ENCODE data around the gene PTPRN2.

The PTPRN2 gene

DNA sequence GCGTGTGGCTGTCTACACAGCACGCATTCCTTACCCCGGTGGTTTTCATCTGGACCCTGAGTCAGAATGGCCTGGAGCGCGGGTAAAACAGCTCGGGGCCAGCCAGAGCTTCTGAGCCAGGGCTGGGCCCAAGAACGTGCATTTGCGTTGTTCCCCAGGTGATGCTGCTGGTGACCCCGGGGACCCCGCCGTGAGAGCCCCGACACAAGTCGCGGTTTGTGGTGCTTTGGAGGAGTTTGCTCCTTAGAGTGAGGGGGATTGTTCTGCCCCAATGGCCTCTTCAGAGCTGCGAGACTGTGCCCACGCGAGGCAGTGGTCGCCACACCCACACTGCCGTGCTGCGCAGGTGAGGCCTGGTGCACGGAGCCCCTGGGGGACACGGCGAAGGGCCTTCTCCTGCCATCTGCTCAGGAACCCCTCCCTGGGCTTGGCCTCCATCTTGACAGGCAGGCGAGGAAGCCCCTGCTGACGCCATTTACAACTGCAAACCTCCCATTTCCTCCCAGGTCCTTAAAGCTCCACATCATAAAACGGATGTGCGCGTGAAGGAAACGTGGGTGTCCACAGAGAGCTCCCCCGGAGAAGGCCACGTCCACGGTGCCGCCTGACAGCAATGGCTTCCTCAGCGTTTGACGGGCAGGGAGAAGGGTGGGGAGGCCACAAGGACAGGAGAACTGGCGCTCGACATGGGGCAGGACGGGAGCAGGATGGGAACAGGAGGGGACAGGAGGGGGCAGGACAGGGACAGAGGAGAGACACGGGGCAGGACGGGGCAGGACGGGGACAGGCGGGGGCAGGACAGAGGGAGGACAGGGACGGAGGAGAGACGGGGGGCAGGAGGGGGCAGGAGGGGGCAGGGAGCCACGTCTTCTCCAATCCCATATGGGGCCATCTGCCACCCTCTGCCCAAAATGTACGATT, 773.6 kb downstream of the PTPRN2 start:
- DNase-seq, result no peak

DNA sequence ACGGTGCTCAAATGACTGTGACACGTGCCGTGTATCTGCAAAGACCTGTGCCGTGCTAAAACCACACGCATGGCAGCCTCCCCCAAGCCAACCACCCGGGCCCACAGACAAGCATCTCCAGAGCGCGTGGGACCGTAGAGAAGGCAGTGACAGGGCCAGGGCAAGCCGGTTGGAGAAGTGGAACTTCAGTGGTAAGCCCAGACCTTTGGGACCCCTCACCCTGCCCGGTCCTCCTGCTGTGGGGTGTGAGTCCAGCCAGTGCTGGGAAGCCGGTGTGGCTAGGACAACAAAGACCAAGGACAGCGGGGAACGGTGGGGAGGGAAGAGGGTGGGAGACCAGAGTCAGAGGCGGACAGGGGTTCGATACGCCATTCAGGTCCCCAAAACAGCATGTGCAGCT, 774.6 kb downstream of the PTPRN2 start:
- DNase-seq, result no peak

DNA sequence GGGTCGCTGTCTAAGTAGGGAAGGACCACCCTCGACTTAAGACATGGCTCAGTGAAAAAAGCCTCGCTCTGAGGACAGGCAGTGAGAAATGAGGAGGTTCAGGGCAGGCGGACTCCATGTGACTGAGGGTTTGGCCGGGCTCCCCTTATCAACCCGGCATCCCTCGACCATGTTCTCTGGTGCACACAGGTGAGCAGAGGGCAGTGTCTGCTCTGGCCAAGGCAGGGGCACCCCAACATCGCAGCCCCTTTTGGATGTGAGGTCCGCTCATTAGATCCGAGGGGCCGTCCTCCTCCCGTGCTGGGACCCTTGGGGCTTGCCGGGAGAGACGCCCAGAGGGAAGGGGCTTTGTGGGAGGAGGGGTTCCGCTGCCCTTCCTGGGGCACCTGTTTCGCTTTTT, 775.7 kb downstream of the PTPRN2 start:
- no peak for DNase-seq

DNA sequence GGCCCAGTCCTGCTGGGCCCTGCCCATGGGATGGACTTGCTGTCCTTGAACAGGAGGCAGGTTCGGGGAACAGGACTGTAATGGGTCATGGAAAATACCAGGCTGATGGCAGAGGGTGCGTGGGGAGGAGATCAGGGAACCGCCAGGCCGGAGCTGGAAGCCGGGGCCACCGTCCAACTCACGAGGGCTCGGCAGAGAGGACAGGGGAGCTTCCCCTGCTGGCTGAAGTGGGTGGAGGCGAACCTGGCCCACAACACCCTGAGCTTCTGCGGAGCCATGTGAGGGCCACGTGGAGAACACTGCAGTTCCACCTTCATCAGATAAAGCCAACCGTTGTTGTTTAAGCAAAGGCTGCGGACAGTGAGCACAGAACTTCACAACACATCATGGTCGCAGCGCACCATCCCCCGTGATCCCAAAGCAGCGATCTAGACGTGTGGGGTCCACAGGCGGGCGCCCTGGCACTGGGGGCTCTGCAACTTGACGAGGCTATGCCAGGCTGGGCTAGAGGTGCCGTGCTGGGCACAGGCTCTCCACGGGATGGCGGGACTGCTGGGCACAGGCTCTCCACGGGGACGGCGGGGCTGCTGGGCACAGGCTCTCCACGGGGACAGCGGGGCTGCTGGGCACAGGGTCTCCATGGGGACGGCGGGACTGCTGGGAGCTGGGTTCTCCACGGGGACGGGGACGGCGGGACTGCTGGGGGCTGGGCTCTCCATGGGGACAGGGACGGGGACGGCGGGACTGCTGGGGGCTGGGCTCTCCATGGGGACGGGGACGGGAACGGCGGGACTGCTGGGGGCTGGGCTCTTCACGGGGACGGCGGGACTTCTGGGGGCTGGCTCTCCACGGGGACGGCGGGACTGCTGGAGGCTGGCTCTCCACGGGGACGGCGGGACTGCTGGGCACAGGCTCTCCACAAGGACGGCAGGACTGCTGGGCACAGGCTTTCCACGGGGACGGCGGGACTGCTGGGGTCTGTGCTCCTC, 777.5 kb downstream of the PTPRN2 start:
- DNase-seq, result no peak

DNA sequence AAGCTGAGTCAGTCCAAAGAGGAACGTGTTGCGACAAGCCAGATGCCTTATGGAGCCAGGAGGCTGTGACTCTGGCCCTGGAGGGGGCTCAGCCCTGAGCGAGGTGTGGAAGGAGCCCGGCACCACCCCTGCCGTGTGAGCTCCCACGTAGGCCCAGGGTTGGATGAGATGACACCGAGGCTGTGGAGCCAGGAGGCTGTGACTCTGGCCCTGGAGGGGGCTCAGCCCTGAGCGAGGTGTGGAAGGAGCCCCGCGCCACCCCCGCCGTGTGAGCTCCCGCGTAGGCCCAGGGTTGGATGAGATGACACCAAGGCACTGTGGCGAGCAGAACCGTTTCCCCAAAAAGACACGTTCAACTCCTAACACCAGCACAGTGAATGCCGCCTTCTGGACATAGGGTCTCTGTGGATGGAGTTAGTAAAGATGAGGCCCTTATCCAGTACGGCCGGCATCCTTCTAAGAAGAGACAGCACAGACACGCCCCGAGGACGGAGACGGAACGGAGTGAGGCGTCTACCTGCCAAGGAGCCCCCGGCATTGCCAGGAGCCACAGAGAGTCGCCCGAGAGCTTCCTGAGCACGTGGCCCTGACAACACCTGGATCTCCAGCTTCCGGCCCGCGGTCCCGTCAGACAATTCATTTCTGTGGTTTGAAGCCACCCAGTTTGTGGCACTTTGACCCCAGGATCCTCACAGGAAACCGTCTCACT, 778.3 kb downstream of the PTPRN2 start:
- no peak for DNase-seq

DNA sequence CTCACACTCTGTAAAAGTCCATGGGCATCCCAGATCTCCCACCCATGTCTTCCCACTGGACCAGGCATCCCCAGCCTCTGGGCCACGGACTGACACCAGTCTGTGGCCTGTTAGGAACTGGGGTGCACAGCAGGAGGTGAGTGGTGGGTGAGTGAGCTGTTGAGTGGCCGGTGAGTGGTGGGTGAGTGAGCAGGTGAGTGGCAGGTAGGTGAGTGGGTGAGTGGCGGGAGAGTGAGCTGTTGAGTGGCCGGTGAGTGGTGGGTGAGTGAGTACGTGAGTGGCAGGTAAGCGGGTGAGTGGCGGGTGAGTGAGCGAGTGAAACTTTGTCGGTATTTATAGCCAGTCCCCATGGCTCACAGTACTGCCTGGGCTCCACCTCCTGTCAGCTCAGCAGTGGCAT, 779.6 kb downstream of the PTPRN2 start:
- no peak for DNase-seq

DNA sequence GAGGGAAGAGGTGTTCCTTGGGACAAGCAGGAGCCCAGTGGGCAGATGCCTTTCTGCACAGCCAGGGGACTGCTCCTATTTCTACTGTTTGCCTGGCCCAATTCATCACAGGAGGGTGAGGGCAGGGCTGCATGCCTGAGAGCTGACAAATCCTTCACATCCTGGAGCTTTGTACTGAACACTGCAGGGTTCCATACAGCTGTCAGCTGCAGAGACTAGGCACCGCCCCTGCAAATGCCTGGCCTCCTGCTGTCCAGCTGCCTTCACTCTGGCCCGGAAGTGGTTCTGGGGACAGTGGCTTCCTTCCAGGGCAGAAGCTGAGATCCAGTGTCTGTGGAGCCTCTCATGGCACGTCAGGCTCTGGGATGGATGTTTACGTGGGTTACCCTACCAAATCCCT, 780.1 kb downstream of the PTPRN2 start:
- DNase-seq, result no peak

DNA sequence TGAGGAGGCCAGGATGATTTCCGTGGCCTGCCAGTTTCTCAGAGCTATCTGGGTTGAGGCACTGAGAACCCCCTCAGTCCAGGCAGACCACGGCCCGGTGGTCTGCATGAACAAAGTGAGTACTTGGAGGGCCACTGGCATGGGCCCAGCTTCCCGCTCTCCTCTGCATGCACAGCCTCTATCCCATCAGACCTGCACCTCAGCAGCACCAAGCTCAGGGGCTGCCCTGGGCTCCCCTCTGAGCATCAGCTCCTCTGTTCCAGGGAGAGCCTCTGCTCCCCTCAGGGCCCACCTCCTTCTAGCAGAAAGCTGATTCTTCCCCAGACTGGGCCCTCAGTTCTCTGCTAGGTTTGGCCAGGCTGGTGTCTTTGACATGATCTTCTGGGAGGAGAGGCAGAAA, 780.9 kb downstream of the PTPRN2 start:
- DNase-seq, result no peak

DNA sequence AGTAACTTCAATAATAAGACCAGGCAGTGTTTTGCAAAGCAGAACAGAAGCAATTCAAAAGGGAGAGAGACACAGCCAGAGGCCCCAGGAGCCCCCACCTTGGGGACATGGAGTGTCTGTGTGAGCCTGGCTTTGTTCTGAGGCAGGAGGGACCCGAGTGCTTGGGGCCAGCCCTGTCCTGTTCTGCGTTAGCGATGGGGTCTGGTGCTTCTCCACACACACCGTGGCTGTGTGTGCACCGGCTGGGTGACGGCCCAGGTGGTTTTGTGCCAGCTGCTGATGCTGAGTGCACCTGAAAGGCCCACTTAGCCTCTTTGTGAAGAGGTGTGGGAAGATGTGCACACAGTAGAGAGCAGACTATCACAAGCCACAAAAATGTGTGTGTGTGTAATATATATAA, 781.9 kb downstream of the PTPRN2 start:
- DNase-seq, result no peak

DNA sequence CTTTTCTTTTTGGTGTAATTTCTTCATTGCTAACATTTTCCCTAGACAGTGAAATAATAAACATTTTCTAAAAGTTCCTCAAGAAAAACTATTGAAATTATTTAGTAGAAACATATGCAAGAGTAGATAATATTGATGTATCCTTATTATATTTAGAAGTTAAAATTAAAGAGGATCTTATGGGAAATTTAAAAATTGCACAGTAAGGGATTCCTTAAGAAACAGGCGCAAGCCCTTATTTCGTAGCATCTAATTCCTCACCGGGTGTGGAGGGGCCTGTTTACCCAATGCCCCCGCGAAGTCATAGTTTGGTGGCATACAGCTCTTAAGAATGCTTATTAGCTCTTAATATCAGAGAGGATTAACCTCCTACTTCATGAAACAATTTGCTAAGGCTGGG, 783.7 kb downstream of the PTPRN2 start:
- no peak for DNase-seq

DNA sequence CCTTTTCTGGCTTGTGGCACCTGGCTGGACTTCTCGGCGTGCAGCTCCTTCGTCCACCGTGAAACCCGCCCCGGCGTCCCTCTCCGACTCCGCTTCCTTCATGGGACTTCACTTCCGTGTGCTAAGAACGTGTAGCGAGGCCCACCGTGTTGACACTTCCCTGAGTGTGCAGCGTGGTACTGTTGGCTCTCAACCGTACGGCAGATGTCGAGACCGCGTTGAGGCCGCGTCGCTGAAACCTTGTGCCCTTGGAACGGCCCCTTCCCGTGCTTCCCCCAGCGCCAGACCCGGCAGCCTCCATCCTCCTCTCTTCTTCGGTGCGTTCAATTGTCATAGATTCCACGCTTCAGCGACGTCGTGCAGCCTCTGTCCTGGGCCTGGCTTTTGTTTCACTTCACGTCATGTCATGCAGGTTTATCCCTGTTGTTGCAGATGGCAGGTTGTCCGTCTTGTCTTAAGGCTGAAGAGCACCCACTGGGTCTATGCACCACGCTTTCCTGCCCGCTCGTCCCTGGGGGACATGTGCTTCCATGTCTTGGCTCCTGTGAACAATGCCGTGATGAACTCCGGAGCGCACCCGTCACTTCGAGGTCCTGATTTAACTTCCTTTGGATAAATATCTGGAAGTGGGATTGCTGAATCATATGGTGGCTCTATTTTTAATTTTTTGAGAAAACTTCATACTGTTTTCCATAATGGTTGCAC, 785.5 kb downstream of the PTPRN2 start:
- DNase-seq, result no peak

DNA sequence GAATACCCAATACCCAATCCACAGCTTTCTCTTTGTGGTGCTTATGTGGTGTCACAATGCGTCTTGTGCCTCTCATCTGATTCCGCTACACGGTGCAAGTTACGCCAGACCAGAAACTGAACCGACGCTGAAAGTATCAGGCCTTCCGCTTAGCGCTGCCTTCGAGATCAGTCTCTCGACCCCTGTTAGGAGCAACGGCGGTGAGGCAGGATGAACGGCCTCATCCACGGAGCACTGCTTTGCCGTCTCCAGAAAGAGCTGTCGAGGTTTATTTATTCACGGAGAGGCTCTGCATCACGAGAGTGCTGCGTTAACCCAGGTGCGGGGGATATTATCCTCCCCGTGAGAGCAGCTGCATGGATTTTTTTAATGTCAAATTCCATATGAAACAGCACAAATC, 786.5 kb downstream of the PTPRN2 start:
- no peak for DNase-seq

DNA sequence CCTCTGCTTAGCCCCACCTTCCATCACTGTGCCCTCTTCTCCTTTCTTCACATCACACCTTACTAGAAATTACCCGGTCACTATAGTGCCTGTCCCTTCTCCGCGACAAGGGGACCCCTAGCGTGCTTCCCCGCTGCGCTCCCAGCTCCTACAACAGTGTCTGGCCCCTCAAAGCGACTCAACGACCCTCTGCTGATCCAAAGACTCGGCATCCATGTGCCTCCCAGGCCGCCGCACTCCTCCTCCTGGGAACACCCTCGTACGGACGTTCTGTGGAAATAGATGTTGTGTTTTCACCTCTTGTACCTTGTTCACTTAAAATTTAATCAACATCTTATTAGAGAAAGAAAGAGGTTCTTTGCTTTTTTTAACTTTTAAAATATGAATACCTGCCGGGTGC, 787.3 kb downstream of the PTPRN2 start:
- DNase-seq, result no peak

DNA sequence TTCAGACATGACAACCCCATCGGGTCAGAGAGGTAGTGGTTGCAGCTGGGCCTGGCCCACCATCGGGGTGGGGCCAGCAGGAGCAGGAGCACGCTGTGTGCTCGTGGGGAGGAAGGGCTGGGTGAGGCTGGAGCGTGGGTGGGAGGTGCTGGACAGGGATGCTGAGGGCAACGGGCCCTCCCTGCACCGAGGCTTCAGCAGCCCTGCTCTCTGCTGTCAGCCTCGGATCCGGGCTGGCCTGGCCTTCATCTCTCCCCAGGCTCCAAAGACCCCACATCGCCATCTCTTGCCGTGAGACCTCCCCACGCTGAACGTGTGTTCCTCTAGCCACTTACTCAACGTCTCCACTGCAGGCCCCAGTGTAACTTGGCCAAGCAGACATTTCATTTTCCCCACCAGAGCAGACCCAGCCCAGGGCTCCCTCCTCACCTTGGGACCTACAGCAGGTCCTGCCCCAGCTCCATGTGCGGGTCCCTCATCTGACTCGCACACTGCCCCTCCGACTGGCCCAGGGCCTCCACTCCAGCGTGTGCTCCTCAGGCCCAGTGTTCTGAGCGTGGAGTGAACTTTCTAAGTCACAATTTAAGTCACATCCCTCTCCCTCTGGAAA, 788.4 kb downstream of the PTPRN2 start:
- DNase-seq, result no peak

DNA sequence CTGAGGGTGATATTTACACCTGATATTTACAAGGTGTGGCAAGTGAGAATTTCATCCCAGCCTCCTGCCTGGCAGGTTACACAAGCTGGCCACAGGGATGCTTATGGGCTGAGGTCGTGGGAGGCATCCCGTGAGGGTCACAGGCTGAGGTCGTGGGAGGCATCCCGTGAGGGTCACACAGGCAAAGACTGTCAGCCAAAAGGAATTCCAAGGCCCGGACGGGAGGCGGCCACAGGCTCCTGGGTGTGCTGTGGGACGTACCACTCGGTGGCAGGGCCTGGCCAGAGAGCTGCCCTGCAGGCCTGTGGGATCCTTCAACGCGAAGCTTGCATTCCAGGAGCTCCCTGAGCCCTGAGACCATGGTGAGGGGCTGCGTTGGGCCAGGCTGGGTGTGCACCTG, 790.3 kb downstream of the PTPRN2 start:
- DNase-seq, result no peak

DNA sequence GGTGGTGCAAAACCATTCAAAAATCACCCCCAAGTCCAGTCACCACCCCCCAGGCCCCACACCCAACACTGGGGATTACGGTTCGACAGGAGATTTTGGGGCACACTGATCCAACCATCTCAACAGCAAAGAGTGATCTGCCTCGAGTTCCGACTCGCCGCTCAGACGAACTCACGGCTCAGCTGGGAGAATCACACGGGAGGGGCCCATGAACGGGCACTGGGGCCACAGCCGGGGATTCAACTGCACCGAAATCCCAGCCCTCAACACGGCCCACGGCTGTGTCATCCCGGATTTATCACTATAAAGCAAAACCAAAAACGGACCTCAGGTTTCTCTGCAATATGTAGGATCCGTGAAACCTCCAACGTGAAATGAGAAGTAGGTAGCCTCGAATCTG, 790.8 kb downstream of the PTPRN2 start:
- no peak for DNase-seq

DNA sequence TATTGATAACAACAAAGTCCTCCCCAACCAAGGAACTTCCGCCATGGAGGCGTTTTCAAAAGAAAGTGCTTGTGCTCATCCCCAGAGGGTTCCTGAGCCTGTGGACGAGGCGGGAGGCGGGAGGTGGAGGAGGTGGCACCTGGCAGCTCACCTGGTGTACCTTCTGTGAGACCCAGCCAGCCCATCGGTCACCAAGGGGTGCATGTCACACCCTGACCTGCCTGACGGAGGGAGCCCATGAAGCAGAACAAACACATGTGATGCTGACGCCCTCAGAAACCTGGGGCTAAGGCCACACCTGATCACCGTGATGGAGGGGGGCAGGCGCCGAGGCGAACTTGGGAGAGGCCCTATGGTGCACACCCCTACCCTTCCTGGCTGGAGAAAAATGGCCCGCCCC, 792.0 kb downstream of the PTPRN2 start:
- DNase-seq, result no peak

DNA sequence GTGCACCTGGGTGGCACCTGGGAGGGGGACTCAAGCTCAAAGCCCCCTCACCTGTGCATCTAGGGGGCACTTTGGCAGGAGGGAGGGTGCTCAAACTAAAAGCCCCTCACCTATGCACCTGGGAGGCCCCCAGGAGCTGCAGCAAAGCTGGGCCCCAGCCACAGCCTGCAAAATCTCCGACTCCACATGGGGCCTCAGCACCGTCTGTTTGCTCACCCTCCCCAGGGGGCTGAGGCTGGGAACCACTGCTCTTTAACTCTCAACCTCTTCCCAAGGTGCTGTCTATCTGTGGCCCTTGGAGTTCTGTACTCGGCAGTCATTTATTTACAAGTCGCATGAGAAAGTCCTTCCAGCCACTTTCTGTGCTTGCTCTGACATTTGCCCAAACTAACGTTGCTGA, 792.4 kb downstream of the PTPRN2 start:
- no peak for DNase-seq

DNA sequence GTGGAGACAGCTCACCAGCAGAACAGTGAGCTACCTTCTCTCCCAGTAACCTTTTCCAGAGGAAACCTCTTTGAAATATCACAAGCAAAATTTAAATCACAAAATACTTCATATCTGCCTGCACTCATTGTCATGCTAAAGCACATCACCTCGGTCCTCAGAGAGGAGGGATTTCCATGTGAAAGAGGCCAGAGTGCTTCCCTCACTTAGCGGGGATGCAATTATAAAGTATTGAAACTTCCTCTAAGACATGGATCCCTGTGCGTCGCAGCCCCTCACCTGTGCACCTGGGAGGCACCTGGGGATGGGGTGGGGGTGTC, 792.9 kb downstream of the PTPRN2 start:
- DNase-seq, result no peak

DNA sequence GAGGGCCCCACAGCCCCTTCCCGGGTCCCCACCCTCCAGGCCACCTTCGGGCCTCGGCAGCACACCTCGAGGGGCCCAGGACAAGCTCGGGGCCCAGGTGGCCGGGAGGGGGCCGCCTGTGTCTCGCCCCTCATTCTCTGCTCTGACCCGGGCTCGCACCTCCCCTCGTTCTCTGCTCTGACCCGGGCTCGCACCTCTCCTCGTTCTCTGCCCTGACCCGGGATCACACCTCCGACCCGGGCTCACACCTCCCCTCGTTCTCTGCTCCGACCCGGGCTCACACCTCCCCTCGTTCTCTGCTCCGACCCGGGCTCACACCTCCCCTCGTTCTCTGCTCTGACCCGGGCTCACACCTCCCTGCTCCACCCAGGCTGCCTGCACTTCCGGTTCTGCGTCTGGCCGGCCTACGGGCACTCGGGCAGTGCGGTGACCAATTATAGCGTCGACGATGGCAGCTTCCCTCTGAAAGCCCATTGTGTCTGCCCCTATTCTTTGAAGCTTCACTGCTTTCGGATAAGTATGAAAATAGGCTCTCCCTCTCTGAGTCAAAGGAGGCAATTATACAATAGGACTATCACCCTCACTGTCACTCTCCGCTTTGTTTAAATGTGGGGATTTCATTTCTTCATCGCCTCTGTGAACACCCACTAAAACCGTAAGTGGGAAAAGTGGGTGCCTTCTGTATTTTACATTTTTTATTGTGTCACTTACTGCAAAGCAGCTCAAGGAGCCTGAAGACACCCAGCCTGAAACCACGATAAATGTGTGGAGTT, 793.5 kb downstream of the PTPRN2 start:
- DNase-seq, result no peak

DNA sequence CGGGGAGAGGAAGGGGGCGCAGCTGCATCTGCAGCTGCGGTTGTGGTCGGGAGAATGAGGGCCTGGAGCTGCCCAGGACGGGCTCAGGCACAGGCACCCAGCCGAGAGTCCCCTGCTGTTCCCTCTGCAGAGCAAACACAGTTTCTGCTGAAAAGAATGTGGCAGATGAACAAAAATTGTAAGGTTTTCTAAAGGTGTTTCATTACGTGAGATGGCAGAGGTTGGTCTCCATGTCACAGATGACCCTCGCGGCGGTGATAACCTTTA, 794.6 kb downstream of the PTPRN2 start:
- DNase-seq, result no peak
